ENCODE results near the gene TESK1. TPM values are rescaled to one million over a fixed set of nuclear protein-coding genes. Genes with fewer than 3 reads are reported as not detected.

The TESK1 gene
- total RNA-seq, 1 donor from 2014 or later: 28.7 TPM

GRCh38 chr9:35658968-35659220 is 53.8 kb downstream of the TESK1 start:
- Mint-ChIP-seq H3K9me3 (ENCODE audit: unreplicated experiment) (peaks cover 21% of the 10 kb centered on the region), H3K36me3 (ENCODE audit: unreplicated experiment) (no peaks in the 10 kb centered on the region), H3K4me1 (ENCODE audit: low read depth, unreplicated experiment) (peaks cover 14% of the 10 kb centered on the region), H3K27me3 (ENCODE audit: unreplicated experiment) (peaks cover 16% of the 10 kb centered on the region), H3K27ac (ENCODE audit: unreplicated experiment) (peak overlapping the region; percentile 90), H3K4me3 (ENCODE audit: unreplicated experiment) (peak overlapping the region; percentile 91)
- no peak for DNase-seq
- TF ChIP-seq, protein P1, sequence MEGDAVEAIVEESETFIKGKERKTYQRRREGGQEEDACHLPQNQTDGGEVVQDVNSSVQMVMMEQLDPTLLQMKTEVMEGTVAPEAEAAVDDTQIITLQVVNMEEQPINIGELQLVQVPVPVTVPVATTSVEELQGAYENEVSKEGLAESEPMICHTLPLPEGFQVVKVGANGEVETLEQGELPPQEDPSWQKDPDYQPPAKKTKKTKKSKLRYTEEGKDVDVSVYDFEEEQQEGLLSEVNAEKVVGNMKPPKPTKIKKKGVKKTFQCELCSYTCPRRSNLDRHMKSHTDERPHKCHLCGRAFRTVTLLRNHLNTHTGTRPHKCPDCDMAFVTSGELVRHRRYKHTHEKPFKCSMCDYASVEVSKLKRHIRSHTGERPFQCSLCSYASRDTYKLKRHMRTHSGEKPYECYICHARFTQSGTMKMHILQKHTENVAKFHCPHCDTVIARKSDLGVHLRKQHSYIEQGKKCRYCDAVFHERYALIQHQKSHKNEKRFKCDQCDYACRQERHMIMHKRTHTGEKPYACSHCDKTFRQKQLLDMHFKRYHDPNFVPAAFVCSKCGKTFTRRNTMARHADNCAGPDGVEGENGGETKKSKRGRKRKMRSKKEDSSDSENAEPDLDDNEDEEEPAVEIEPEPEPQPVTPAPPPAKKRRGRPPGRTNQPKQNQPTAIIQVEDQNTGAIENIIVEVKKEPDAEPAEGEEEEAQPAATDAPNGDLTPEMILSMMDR (IDR thresholded peaks at IDR 0.05; ENCODE audit: partially characterized antibody, unreplicated experiment): no peak

DNA sequence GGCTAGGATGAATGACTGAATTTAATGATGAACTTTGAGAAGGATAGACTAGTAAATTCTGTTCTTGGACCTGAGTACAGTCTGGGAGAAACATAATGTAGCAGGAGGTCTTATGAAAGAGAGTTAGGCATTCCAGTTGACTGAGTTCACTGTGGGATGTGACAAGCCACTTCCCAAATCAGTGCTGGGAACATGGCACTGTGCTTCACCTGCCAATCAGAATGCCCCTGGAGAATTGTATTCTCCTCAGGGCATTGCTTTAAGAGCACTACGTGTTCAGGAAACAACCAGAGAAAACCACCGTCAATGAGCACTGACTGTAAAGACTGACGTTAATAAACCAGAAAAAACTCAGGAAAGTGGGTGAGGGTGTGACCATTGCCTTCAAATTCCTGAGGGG is 54.3 kb downstream of the TESK1 start:
- peaks cover 14% of the 10 kb centered on the region for H3K4me1 Mint-ChIP-seq (ENCODE audit: low read depth, unreplicated experiment)
- peaks cover 21% of the 10 kb centered on the region for H3K9me3 Mint-ChIP-seq (ENCODE audit: unreplicated experiment)
- H3K27ac Mint-ChIP-seq (ENCODE audit: unreplicated experiment): peak overlapping the region; percentile 10
- peak overlapping the region; percentile 91 for H3K4me3 Mint-ChIP-seq (ENCODE audit: unreplicated experiment)
- H3K36me3 Mint-ChIP-seq (ENCODE audit: unreplicated experiment): no peaks in the 10 kb centered on the region
- TF ChIP-seq, protein P1 (IDR thresholded peaks at IDR 0.05; ENCODE audit: partially characterized antibody, unreplicated experiment): no peak
- DNase-seq: no peak
- peaks cover 16% of the 10 kb centered on the region for H3K27me3 Mint-ChIP-seq (ENCODE audit: unreplicated experiment)

Small RNA genes lying within 50 kb of the gene (microRNA-seq; reads per million reads assigned to microRNA genes)
- gene MIR4667 (ENCODE audit: unreplicated experiment): 3.7 reads per million, percentile 27 among the genes with 10 or more reads in this experiment

Other genes starting within 250 kb of the TESK1 start
- 84.4 TPM for gene RUSC2, start 115.2 kb upstream of the TESK1 start, total RNA-seq (ENCODE audit: unreplicated experiment)
- gene CD72, start 13.2 kb downstream of the TESK1 start, total RNA-seq (ENCODE audit: unreplicated experiment): 4.9 TPM
- gene SIT1, start 45.7 kb downstream of the TESK1 start, total RNA-seq (ENCODE audit: unreplicated experiment): 3.4 TPM
- gene RMRP, start 52.8 kb downstream of the TESK1 start, total RNA-seq (ENCODE audit: unreplicated experiment): 35,708 TPM
- 32.5 TPM for gene CCDC107, start 53.0 kb downstream of the TESK1 start, total RNA-seq (ENCODE audit: unreplicated experiment)
- 2.6 TPM for gene ARHGEF39, start 59.9 kb downstream of the TESK1 start, total RNA-seq (ENCODE audit: unreplicated experiment)
- gene CA9, start 68.7 kb downstream of the TESK1 start, total RNA-seq (ENCODE audit: unreplicated experiment): not detected
- 188 TPM for gene TPM2, start 84.7 kb downstream of the TESK1 start, total RNA-seq (ENCODE audit: unreplicated experiment)
- gene TLN1, start 126.9 kb downstream of the TESK1 start, total RNA-seq (ENCODE audit: unreplicated experiment): 56.2 TPM
- 32.0 TPM for gene CREB3, start 127.4 kb downstream of the TESK1 start, total RNA-seq (ENCODE audit: unreplicated experiment)
- gene GBA2, start 144.0 kb downstream of the TESK1 start, total RNA-seq (ENCODE audit: unreplicated experiment): 287 TPM
- gene RGP1, start 144.0 kb downstream of the TESK1 start, total RNA-seq (ENCODE audit: unreplicated experiment): 44.0 TPM
- not detected for gene MSMP, start 149.0 kb downstream of the TESK1 start, total RNA-seq (ENCODE audit: unreplicated experiment)
- gene NPR2, start 186.3 kb downstream of the TESK1 start, total RNA-seq (ENCODE audit: unreplicated experiment): 357 TPM
- gene SPAG8, start 207.0 kb downstream of the TESK1 start, total RNA-seq (ENCODE audit: unreplicated experiment): not detected
- 48.1 TPM for gene HINT2, start 209.8 kb downstream of the TESK1 start, total RNA-seq (ENCODE audit: unreplicated experiment)
- not detected for gene FAM221B, start 223.5 kb downstream of the TESK1 start, total RNA-seq (ENCODE audit: unreplicated experiment)
- 44.4 TPM for gene TMEM8B, start 224.0 kb downstream of the TESK1 start, total RNA-seq (ENCODE audit: unreplicated experiment)

Data from glutamatergic neuron (in vitro differentiated cells).